Nephron progenitor cell (in vitro differentiated cells): ENCODE data around the gene FRG2C.
"Not testable (repeated sequence)": the region's sequence is repeated elsewhere in the genome, so short reads cannot be mapped to it uniquely, and the experiment has no call there.

ENCODE experiments used
- DNase-seq: peaks from one replicate; pipeline ENCODE4 v3.0.0; 2021
- H3K27ac Mint-ChIP-seq: 2 replicates; pipeline ENCODE4 v1.8.0; 2021; ENCODE audit warnings: mild to moderate bottlenecking, moderate library complexity, mixed read lengths
- H3K27me3 Mint-ChIP-seq: 2 replicates; pipeline ENCODE4 v1.8.0; 2021; ENCODE audit warnings: mild to moderate bottlenecking, low read depth, mixed read lengths; ENCODE audit not compliant: poor library complexity
- H3K36me3 Mint-ChIP-seq: 2 replicates; pipeline ENCODE4 v1.8.0; 2021; ENCODE audit warnings: low read depth, mixed read lengths
- H3K4me1 Mint-ChIP-seq: 2 replicates; pipeline ENCODE4 v1.8.0; 2021; ENCODE audit warnings: mixed read lengths
- H3K4me3 Mint-ChIP-seq: 2 replicates; pipeline ENCODE4 v1.8.0; 2021; ENCODE audit warnings: mild to moderate bottlenecking, moderate library complexity, mixed read lengths
- H3K9me3 Mint-ChIP-seq: 2 replicates; pipeline ENCODE4 v1.8.0; 2021; ENCODE audit warnings: mild to moderate bottlenecking, moderate library complexity, mixed read lengths
- CTCF ChIP-seq: fragments of 200-600 bp; sonication (generic); IDR thresholded peaks from 2 replicates; pipeline ENCODE4 v1.5.0; 2021; ENCODE audit warnings: antibody characterized with exemption

Gene FRG2C

GRCh38 chr3:75664028-75664427 lies at the start of gene FRG2C:
Gene FRG2C (plus strand): TSS chr3:75664328. CDS start chr3:75664380, 52 bp downstream.
- not testable (repeated sequence) for DNase-seq, H3K27ac Mint-ChIP-seq, H3K4me3 Mint-ChIP-seq, H3K36me3 Mint-ChIP-seq
- Mint-ChIP-seq H3K9me3 (peaks cover 42% of the 10 kb centered on the region), H3K4me1 (peaks cover 12% of the 10 kb centered on the region), H3K27me3 (peaks cover 87% of the 10 kb centered on the region)

GRCh38 chr3:75618666-75619305 lies 45.3 kb upstream of the FRG2C start:
- not testable (repeated sequence) for H3K36me3 Mint-ChIP-seq, H3K9me3 Mint-ChIP-seq, H3K4me1 Mint-ChIP-seq, H3K27ac Mint-ChIP-seq
- DNase-seq = peak; percentile 84
- Mint-ChIP-seq H3K4me3 (peak overlapping the region; percentile 77), H3K27me3 (peaks cover 50% of the 10 kb centered on the region)

- not testable (repeated sequence) for H3K4me1 Mint-ChIP-seq, H3K27ac Mint-ChIP-seq, H3K36me3 Mint-ChIP-seq, H3K9me3 Mint-ChIP-seq
- peak; percentile 41 for DNase-seq
- H3K27me3 Mint-ChIP-seq = peaks cover 47% of the 10 kb centered on the region
- H3K4me3 Mint-ChIP-seq = peak overlapping the region; percentile 83
Measured at GRCh38 chr3:75619481-75620031, 44.6 kb upstream of the FRG2C start.

GRCh38 chr3:75621772-75622171 lies 42.4 kb upstream of the FRG2C start:
- H3K27me3 Mint-ChIP-seq = peaks cover 47% of the 10 kb centered on the region
- not testable (repeated sequence) for DNase-seq, H3K36me3 Mint-ChIP-seq, H3K4me1 Mint-ChIP-seq, H3K27ac Mint-ChIP-seq, H3K9me3 Mint-ChIP-seq, H3K4me3 Mint-ChIP-seq

- H3K27me3 Mint-ChIP-seq = peaks cover 36% of the 10 kb centered on the region
- H3K36me3 Mint-ChIP-seq, H3K4me3 Mint-ChIP-seq, H3K4me1 Mint-ChIP-seq, H3K27ac Mint-ChIP-seq, DNase-seq, H3K9me3 Mint-ChIP-seq: not testable (repeated sequence)
Measured at GRCh38 chr3:75623656-75624055, 40.5 kb upstream of the FRG2C start.

- not testable (repeated sequence) for H3K9me3 Mint-ChIP-seq, H3K4me3 Mint-ChIP-seq, DNase-seq, H3K27ac Mint-ChIP-seq, H3K36me3 Mint-ChIP-seq, H3K4me1 Mint-ChIP-seq, H3K27me3 Mint-ChIP-seq
Measured at GRCh38 chr3:75630887-75631535, 33.1 kb upstream of the FRG2C start.

- no peaks in the 10 kb centered on the region for H3K36me3 Mint-ChIP-seq
- no peaks in the 10 kb centered on the region for H3K4me1 Mint-ChIP-seq
- DNase-seq = no peak
- no peak for TF ChIP-seq CTCF
- H3K4me3 Mint-ChIP-seq = no peak overlapping the region
- H3K27me3 Mint-ChIP-seq = peaks cover 4% of the 10 kb centered on the region
- no peak overlapping the region for H3K27ac Mint-ChIP-seq
- H3K9me3 Mint-ChIP-seq = no peaks in the 10 kb centered on the region
Measured at GRCh38 chr3:75631541-75631940, 32.6 kb upstream of the FRG2C start.

GRCh38 chr3:75638947-75639346 lies 25.2 kb upstream of the FRG2C start:
- peaks cover 29% of the 10 kb centered on the region for H3K4me1 Mint-ChIP-seq
- not testable (repeated sequence) for H3K27ac Mint-ChIP-seq, DNase-seq, H3K4me3 Mint-ChIP-seq, H3K27me3 Mint-ChIP-seq, H3K36me3 Mint-ChIP-seq, H3K9me3 Mint-ChIP-seq

- peak; percentile 79 for DNase-seq
- H3K9me3 Mint-ChIP-seq, H3K27ac Mint-ChIP-seq, H3K36me3 Mint-ChIP-seq, H3K27me3 Mint-ChIP-seq: not testable (repeated sequence)
- peaks cover 29% of the 10 kb centered on the region for H3K4me1 Mint-ChIP-seq
- peak overlapping the region; percentile 90 for H3K4me3 Mint-ChIP-seq
Measured at GRCh38 chr3:75641107-75641517, 23.0 kb upstream of the FRG2C start.
